Cardiac septum (tissue), 1 donor: Measurements from ENCODE around the gene PCDHA5. TPM values are rescaled to one million over a fixed set of nuclear protein-coding genes. Genes with fewer than 3 reads are reported as not detected.
"Not testable (repeated sequence)": the region's sequence is repeated elsewhere in the genome, so short reads cannot be mapped to it uniquely, and the experiment has no call there.

Source experiments
- DNase-seq: peaks from one replicate; pipeline ENCODE4 v3.0.0-alpha.2; 2020; ENCODE audit warnings: low spot score
- intact Hi-C: fragments of 100-400 bp; cut with DNase I; formaldehyde crosslinking; loops from one replicate; pipeline ENCODE4 v1.14.0; 2022
- long read RNA-seq: library from polyadenylated mRNA; unstranded; transcript quantifications from one replicate; pipeline ENCODE4 v2.0.0, GENCODE V29; 2021
- total RNA-seq: library from RNA; stranded (reverse); fragmentation: NEBNext Ultra II Directional; extraction: Animal tissue kit (Norgen Biotek cat#: 25700); gene quantifications from one replicate; pipeline ENCODE4 v1.2.1, GENCODE V29; 2021
- donor health status: DM: no; HTN: no; CAD: no.

Gene PCDHA5
- total RNA-seq: 0.11 TPM
- long read RNA-seq: 0 reads

GRCh38 chr5:140821375-140822280 is at the start of gene PCDHA5:
TSS of gene PCDHA5 (plus strand) at chr5:140821613.
- intact Hi-C loops: no loop called here
- DNase-seq: no peak

- intact Hi-C loops: no loop called here
- no peak for DNase-seq
These were observed 40.9 kb upstream of the PCDHA5 start for GRCh38 chr5:140780512-140780911.

GRCh38 chr5:140785905-140786686 is 35.3 kb upstream of the PCDHA5 start, which contains the start of gene PCDHA1:
TSS of gene PCDHA1 (plus strand) at chr5:140786140.
- intact Hi-C loops: no loop called here
- DNase-seq: no peak

- DNase-seq, intact Hi-C loops: not testable (repeated sequence)
These were observed 34.0 kb upstream of the PCDHA5 start for GRCh38 chr5:140787422-140787821.

- intact Hi-C loops, DNase-seq: not testable (repeated sequence)
These were observed 33.4 kb upstream of the PCDHA5 start for GRCh38 chr5:140787849-140788504.

- no peak for DNase-seq
- intact Hi-C loops: no loop called here
These were observed 30.3 kb upstream of the PCDHA5 start for GRCh38 chr5:140791089-140791488.

GRCh38 chr5:140794595-140795258 is 26.7 kb upstream of the PCDHA5 start, which contains the start of gene PCDHA2:
TSS of gene PCDHA2 (plus strand) at chr5:140794852.
- no peak for DNase-seq
- intact Hi-C loops: no loop called here

GRCh38 chr5:140795259-140795641 is 26.2 kb upstream of the PCDHA5 start:
- intact Hi-C loops: no loop called here
- DNase-seq: no peak

GRCh38 chr5:140796072-140796717 is 25.2 kb upstream of the PCDHA5 start:
- intact Hi-C loops, DNase-seq: not testable (repeated sequence)

GRCh38 chr5:140796718-140797095 is 24.7 kb upstream of the PCDHA5 start:
- DNase-seq: no peak

GRCh38 chr5:140800816-140801493 is 20.5 kb upstream of the PCDHA5 start, which contains the start of gene PCDHA3:
TSS of gene PCDHA3 (plus strand) at chr5:140801057.
- intact Hi-C loops: no loop called here
- no peak for DNase-seq

More at GRCh38 chr5:140796718-140797095, 24.7 kb upstream of the PCDHA5 start:
- intact Hi-C loops: no loop called here

GRCh38 chr5:140801494-140801841 is 19.9 kb upstream of the PCDHA5 start:
- intact Hi-C loops: no loop called here
- DNase-seq: no peak

- DNase-seq, intact Hi-C loops: not testable (repeated sequence)
These were observed 19.0 kb upstream of the PCDHA5 start for GRCh38 chr5:140802381-140802780.

GRCh38 chr5:140802781-140803271 is 18.6 kb upstream of the PCDHA5 start:
- no peak for DNase-seq
- intact Hi-C loops: no loop called here

GRCh38 chr5:140806834-140807775 is 14.3 kb upstream of the PCDHA5 start, which contains the start of gene PCDHA4:
TSS of gene PCDHA4 (plus strand) at chr5:140807068.
- no peak for DNase-seq

GRCh38 chr5:140808241-140808888 is 13.0 kb upstream of the PCDHA5 start:
- intact Hi-C loops, DNase-seq: not testable (repeated sequence)

More at GRCh38 chr5:140806834-140807775, 14.3 kb upstream of the PCDHA5 start, which contains the start of gene PCDHA4:
- intact Hi-C loops: no loop called here
